ENCODE measurements around the gene CDK6. TPM values are rescaled to one million over a fixed set of nuclear protein-coding genes. Genes with fewer than 3 reads are reported as not detected.

CDK6 gene
- polyA plus RNA-seq, 2 of the 4 experiments (the other 2 are of a cell fraction): 13.6 to 25.9 TPM

GRCh38 chr7:92652536-92652935 is 183.8 kb downstream of the CDK6 start:
- no peak for ATAC-seq
- no peak for FAIRE-seq
- no peak overlapping the region for H3K27ac ChIP-seq
- 47% methylated on average over 2 of the region's 2 CpGs for WGBS (ENCODE audit: missing lambda C conversion rate)
- H3K9me3 ChIP-seq: no peaks in the 10 kb centered on the region
- ChIA-PET POLR2A (no interaction called here), CTCF (interaction anchor here (0.8 to 1.3 kb wide), 5 partner anchors 8 to 37 kb away, joined by 3 to 5 read pairs (median 3); no protein-coding TSS in a partner anchor)
- H3K4me1 ChIP-seq: peaks cover 18% of the 10 kb centered on the region
- DNase-seq (ENCODE audit: low read depth in 1 of 2, low spot score in 1 of 2): no peak
- H3K4me2 ChIP-seq: no peak overlapping the region
- TF ChIP-seq RNF2 (IDR thresholded peaks at IDR 0.05; ENCODE audit: borderline replicate concordance, low read depth): no peak
- H3K4me3 ChIP-seq: no peak overlapping the region

GRCh38 chr7:92650391-92650790 is 186.0 kb downstream of the CDK6 start:
- no peak overlapping the region for H3K27ac ChIP-seq
- no peak for FAIRE-seq
- WGBS (ENCODE audit: missing lambda C conversion rate): 80% methylated on average over 3 of the region's 3 CpGs

GRCh38 chr7:92648067-92648466 is 188.3 kb downstream of the CDK6 start:
- no peaks in the 10 kb centered on the region for H3K9me3 ChIP-seq
- no peak for TF ChIP-seq TFCP2L1 (CRISPR knock-in tag; IDR thresholded peaks at IDR 0.05)
- TF ChIP-seq NPAS2 (CRISPR knock-in tag; IDR thresholded peaks at IDR 0.05; ENCODE audit: borderline replicate concordance): no peak
- no peak for TF ChIP-seq RCOR1 (IDR thresholded peaks at IDR 0.05; ENCODE audit: low read depth, low read length)
- no peak for TF ChIP-seq JUNB (IDR thresholded peaks at IDR 0.05)
- no peak for TF ChIP-seq PBX3 (IDR thresholded peaks at IDR 0.05)
- no peak for TF ChIP-seq MAFK (IDR thresholded peaks at IDR 0.05; ENCODE audit: partially characterized antibody)
- ChIA-PET POLR2A (no interaction called here), CTCF (no interaction called here)
- peak overlapping the region; percentile 75; the same call in 2 of the 3 replicates for H3K4me2 ChIP-seq
- 93% methylated on average over 4 of the region's 4 CpGs for WGBS (ENCODE audit: missing lambda C conversion rate)
- FAIRE-seq: no peak
- no peak for DNase-seq (ENCODE audit: low read depth in 1 of 2, low spot score in 1 of 2)
- H3K4me1 ChIP-seq: peaks cover 58% of the 10 kb centered on the region
- H3K27ac ChIP-seq: peak overlapping the region; percentile 73 to 90; a peak in 2 of 6 replicates
- ATAC-seq: no peak
- H3K4me3 ChIP-seq: no peak overlapping the region

More at GRCh38 chr7:92650391-92650790, 186.0 kb downstream of the CDK6 start:
- no peak overlapping the region for H3K4me2 ChIP-seq
- ChIA-PET CTCF (no interaction called here), POLR2A (no interaction called here)
- no peak overlapping the region for H3K4me3 ChIP-seq
- DNase-seq (ENCODE audit: low read depth in 1 of 2, low spot score in 1 of 2): no peak
- H3K4me1 ChIP-seq: peaks cover 37% of the 10 kb centered on the region
- H3K9me3 ChIP-seq: no peaks in the 10 kb centered on the region
- ATAC-seq: no peak
- no peak for TF ChIP-seq FOSB (CRISPR knock-in tag; IDR thresholded peaks at IDR 0.05)
- TF ChIP-seq ZSCAN20 (CRISPR knock-in tag; IDR thresholded peaks at IDR 0.05): no peak
- no peak for TF ChIP-seq BHLHE40 (IDR thresholded peaks at IDR 0.05; ENCODE audit: low read depth, low read length)
- no peak for TF ChIP-seq CHD4 (IDR thresholded peaks at IDR 0.05; ENCODE audit: borderline replicate concordance)

DNA sequence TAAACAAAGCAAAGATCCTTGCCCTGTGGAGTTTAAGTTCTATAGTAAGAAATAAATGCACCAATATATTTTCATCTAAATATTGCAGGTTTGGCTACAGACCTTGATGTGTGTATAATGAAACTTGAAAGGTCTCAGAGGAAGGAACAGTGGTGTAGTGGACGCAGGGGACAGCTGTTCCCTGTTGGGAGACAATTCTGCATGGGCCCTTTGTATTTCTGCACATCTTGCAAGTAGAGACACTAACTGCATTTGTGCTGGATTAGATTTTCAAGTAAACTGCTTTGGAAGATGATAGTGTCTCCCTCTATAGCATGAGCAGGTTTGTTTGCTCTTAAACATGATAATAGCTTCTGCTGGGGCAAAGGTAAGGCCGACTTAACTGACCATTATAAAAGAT is 188.7 kb downstream of the CDK6 start:
- 97% methylated on average over 2 of the region's 2 CpGs for WGBS (ENCODE audit: missing lambda C conversion rate)
- no peak overlapping the region for H3K4me3 ChIP-seq
- H3K9me3 ChIP-seq: no peaks in the 10 kb centered on the region
- H3K4me2 ChIP-seq: peak overlapping the region; percentile 75
- DNase-seq (ENCODE audit: low read depth in 1 of 2, low spot score in 1 of 2): no peak
- FAIRE-seq: no peak
- H3K27ac ChIP-seq: peak overlapping the region; percentile 73 to 90; a peak in 5 of 6 replicates
- TF ChIP-seq MYC (IDR thresholded peaks at IDR 0.05; ENCODE audit: borderline replicate concordance, low read length) (no peak), FOXS1 (CRISPR knock-in tag; IDR thresholded peaks at IDR 0.05) (no peak), NR3C1 (IDR thresholded peaks at IDR 0.05) (no peak)
- ATAC-seq: no peak
- ChIA-PET POLR2A (no interaction called here), CTCF (no interaction called here)
- peaks cover 62% of the 10 kb centered on the region for H3K4me1 ChIP-seq

- peak overlapping the region; percentile 73 to 90 for H3K27ac ChIP-seq
- H3K9me3 ChIP-seq: no peaks in the 10 kb centered on the region
- ATAC-seq: no peak
- peaks cover 68% of the 10 kb centered on the region for H3K4me1 ChIP-seq
- CTCF ChIA-PET: no interaction called here
- POLR2A ChIA-PET: no interaction called here
- DNase-seq (ENCODE audit: low read depth in 1 of 2, low spot score in 1 of 2): no peak
- H3K4me3 ChIP-seq: no peak overlapping the region
- no peak for FAIRE-seq
- H3K4me2 ChIP-seq: peak overlapping the region; percentile 75
- TF ChIP-seq ZC3H11A (IDR thresholded peaks at IDR 0.05): no peak
- no peak for TF ChIP-seq JUN (IDR thresholded peaks at IDR 0.05)
- TF ChIP-seq FOSB (CRISPR knock-in tag; IDR thresholded peaks at IDR 0.05): no peak
- TF ChIP-seq MAFK (IDR thresholded peaks at IDR 0.05; ENCODE audit: partially characterized antibody): no peak
- TF ChIP-seq CHD2 (IDR thresholded peaks at IDR 0.05; ENCODE audit: low read length, partially characterized antibody): no peak
- TF ChIP-seq MAX (IDR thresholded peaks at IDR 0.05): no peak
- TF ChIP-seq TP53 (CRISPR knock-in tag; IDR thresholded peaks at IDR 0.05): no peak
- TF ChIP-seq HOXA7 (CRISPR knock-in tag; IDR thresholded peaks at IDR 0.05): no peak
- no peak for TF ChIP-seq FOXS1 (CRISPR knock-in tag; IDR thresholded peaks at IDR 0.05)
- no peak for TF ChIP-seq FOSL2 (IDR thresholded peaks at IDR 0.05)
- TF ChIP-seq FOSL2 (CRISPR knock-in tag; IDR thresholded peaks at IDR 0.05): no peak
- TF ChIP-seq, protein P1, sequence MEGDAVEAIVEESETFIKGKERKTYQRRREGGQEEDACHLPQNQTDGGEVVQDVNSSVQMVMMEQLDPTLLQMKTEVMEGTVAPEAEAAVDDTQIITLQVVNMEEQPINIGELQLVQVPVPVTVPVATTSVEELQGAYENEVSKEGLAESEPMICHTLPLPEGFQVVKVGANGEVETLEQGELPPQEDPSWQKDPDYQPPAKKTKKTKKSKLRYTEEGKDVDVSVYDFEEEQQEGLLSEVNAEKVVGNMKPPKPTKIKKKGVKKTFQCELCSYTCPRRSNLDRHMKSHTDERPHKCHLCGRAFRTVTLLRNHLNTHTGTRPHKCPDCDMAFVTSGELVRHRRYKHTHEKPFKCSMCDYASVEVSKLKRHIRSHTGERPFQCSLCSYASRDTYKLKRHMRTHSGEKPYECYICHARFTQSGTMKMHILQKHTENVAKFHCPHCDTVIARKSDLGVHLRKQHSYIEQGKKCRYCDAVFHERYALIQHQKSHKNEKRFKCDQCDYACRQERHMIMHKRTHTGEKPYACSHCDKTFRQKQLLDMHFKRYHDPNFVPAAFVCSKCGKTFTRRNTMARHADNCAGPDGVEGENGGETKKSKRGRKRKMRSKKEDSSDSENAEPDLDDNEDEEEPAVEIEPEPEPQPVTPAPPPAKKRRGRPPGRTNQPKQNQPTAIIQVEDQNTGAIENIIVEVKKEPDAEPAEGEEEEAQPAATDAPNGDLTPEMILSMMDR (IDR thresholded peaks at IDR 0.05): no peak
- WGBS (ENCODE audit: missing lambda C conversion rate): 46% methylated on average over 5 of the region's 5 CpGs
These were observed 189.3 kb downstream of the CDK6 start for GRCh38 chr7:92647011-92647625.

Data from A549 (cell line).